Hindlimb muscle (tissue), 1 donor: ENCODE results near the gene CDKAL1. TPM values are rescaled to one million over a fixed set of nuclear protein-coding genes. Genes with fewer than 3 reads are reported as not detected.
"Not testable (repeated sequence)": the region's sequence is repeated elsewhere in the genome, so short reads cannot be mapped to it uniquely, and the experiment has no call there.

Experiments used
- DNase-seq: peaks from one replicate; pipeline ENCODE4 v3.0.0-alpha.2; 2013
- polyA plus RNA-seq: library from polyadenylated mRNA; unstranded; fragments of 120-200 nt; gene quantifications from one replicate; pipeline ENCODE4 v1.2.1, GENCODE V29; 2013; ENCODE audit not compliant: insufficient read length

The CDKAL1 gene
- polyA plus RNA-seq, 1 donor = 13.2 TPM

- no peak for DNase-seq
These were observed 270.8 kb downstream of the CDKAL1 start for GRCh38 chr6:20805021-20805420.

- DNase-seq = no peak
These were observed 272.4 kb downstream of the CDKAL1 start for GRCh38 chr6:20806669-20807068.

- DNase-seq = no peak
These were observed 274.2 kb downstream of the CDKAL1 start for GRCh38 chr6:20808439-20808838.

DNA sequence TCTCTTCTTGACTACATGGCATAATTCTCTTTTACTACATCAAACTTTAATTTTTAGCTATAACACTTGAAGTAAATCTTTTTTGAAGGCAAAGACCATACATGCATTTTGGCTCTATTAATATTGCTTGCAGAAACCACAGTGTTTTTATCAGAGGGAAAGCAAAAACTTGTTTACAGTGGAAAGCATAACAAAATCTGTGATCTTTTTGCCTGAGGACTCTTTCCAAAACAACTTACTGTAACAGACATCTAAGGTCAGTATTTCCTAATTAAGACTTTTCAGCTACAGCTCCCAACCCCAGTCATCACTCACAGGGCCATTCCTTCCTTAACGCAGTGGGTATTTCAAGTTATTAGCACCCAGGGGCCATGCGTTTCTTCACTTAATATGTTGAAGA is 274.7 kb downstream of the CDKAL1 start:
- DNase-seq = no peak

- DNase-seq = no peak
These were observed 276.5 kb downstream of the CDKAL1 start for GRCh38 chr6:20810727-20811108.

- no peak for DNase-seq
These were observed 277.0 kb downstream of the CDKAL1 start for GRCh38 chr6:20811109-20811761.

- no peak for DNase-seq
These were observed 278.5 kb downstream of the CDKAL1 start for GRCh38 chr6:20812776-20813175.

DNA sequence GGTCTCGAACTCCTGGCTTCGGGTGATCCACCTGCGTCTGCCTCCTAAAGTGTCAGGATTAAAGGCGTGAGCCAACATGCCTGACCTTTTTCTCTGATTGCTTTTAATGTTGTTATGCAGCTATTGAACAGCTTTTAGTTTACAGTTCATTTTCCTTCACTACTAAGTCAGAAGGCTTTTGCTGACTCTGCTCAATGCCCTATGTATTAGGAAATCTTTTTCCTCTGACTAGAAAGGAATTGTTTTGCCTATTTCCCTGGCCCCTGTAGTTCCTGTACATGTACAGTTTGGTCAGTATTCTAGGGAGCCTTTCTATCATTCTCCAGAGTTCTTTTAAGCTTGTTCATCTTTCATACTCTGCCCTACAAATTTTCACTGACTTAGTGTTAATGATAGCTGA is 280.2 kb downstream of the CDKAL1 start:
- no peak for DNase-seq

GRCh38 chr6:20816126-20816525 is 281.9 kb downstream of the CDKAL1 start:
- DNase-seq = no peak

DNA sequence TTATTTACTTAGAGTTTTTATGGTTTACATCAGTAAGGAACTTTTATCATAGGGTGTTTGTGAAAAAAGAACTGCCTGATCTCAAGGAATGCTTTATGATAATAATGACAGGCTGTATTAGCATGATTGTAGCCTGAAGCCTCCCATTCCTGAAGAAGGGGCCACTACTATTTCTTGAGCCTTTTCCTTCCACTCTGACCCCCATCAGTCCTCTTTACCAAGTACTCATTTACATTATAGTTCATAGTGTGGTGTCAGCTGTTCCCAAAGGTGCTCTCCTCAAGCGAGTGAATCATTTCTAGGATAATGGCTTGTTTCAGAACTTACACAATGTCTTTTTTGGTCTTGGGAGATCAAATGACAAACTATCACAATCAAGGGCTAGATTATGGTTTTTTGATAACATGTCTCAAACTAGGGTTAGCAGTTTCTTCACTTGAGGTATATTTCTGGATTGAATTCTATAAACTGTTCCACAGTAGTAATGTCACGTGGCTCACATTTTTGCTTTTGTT is 283.6 kb downstream of the CDKAL1 start:
- DNase-seq = no peak

GRCh38 chr6:20819774-20820400 is 285.6 kb downstream of the CDKAL1 start:
- no peak for DNase-seq

- no peak for DNase-seq
These were observed 292.1 kb downstream of the CDKAL1 start for GRCh38 chr6:20826378-20826777.

- DNase-seq = no peak
These were observed 293.5 kb downstream of the CDKAL1 start for GRCh38 chr6:20827798-20828197.

- DNase-seq = no peak
These were observed 296.3 kb downstream of the CDKAL1 start for GRCh38 chr6:20830576-20830975.

GRCh38 chr6:20831251-20831650 is 297.0 kb downstream of the CDKAL1 start:
- DNase-seq = not testable (repeated sequence)

DNA sequence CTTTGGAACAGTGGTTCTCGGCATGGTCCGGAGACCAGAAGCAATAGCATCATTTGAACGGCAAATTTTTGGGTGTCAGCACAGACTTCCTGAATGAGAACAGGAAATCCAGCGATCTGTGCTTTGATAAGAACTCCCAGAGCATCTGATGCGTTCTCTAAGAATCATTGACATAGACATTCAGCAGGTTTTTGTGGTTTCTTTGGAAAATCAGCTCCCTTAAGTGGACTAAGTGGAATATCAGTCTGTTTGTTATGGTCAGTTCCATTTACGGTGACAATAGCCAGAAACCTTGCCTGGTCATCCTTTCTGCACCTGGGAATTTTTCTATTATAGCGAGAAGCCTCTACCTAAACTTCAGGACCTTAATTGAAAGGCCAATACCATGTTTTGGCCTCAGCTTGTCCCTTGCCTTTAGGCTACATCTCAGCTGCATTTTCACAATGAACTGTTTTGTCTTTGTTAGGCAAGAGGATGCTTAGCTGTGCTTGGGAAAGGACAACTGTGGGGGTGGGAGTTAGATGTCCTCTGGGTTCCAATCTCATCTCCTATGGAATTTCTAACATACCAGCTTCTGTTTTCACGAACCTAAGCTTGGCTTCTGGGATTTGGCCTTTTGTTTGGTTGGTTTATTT is 299.7 kb downstream of the CDKAL1 start:
- no peak for DNase-seq

GRCh38 chr6:20835315-20836010 is 301.2 kb downstream of the CDKAL1 start:
- DNase-seq = no peak

DNA sequence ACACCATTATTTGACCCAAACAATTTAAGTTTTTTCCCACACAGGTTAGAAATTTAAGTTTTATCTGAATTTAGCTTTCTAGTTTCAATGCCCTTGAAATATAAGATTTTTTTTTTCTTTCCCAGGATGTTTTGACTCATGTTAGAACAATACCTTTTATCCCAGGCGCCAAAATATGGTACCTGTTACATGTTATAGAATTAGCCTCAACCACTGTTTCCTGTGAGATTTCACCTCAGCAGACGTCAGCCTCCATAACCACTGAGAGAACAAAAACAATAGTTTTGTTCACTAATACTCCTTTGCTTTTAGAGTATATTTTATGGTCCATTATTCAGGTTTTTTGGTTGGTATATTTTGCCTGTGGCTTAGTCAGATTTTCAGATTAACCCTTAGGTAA is 302.9 kb downstream of the CDKAL1 start:
- DNase-seq = no peak

GRCh38 chr6:20838113-20838512 is 303.9 kb downstream of the CDKAL1 start:
- DNase-seq = no peak

DNA sequence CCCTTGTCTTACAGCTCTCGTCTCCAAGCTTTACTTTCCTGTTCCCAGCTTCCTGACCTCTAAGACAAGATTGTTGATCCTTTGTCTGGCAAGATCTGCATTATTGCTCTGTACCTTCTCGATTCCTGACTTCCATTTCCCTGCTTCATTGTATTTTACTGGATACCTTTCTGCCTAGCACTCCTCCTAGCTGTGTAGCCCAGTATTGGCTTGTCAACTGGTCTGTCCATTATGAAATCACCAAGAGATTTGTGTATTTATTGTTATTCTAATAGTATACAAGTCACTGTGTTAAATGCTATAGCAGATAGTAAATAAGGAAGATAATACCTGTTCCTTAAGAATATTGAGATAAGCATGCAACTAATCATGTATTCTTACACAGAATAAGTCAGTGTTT is 305.4 kb downstream of the CDKAL1 start:
- DNase-seq = no peak

DNA sequence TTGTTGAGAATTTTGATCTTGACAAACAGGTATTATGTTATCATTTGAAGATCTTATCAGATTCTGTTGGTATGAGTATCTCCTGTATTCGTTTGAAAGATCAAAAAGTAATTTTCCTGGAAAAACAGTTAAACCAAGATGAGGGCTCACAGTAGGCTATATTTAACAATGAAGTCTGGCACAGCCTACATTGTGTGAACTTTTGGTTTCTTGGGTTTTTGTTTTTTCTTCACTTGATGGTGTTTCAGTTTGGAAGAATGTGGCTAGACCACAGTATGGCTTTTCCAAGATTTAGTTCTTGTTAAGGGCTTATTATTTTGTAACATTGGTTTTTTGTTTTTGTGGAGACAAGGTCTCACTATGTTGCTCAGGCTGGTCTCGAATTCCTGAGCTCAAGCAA is 306.4 kb downstream of the CDKAL1 start:
- DNase-seq = no peak

GRCh38 chr6:20841806-20842205 is 307.5 kb downstream of the CDKAL1 start:
- no peak for DNase-seq

DNA sequence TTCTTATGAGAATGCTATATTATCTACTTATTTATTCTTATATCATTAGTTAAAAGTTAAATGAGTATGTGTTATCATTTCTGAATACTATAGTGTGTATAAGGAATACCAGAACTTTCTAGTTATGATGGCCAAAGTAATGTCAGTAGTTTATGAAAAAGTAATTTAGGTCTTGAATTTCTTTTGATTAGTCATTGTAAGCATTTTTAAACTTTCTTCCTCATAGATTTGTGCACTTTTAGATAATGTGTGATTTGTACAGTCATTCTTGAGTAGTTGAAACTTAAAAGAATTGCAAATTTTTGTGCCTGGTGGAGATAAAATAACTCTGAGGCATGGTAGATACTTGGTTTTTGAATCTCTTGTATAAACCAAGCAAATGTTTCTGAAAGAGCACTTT is 311.3 kb downstream of the CDKAL1 start:
- DNase-seq = no peak
